Measurements from ENCODE around the gene NAALADL2.

NAALADL2 gene

GRCh38 chr3:174960898-174961297, 101.8 kb downstream of the NAALADL2 start:
- TF ChIP-seq, protein P1, sequence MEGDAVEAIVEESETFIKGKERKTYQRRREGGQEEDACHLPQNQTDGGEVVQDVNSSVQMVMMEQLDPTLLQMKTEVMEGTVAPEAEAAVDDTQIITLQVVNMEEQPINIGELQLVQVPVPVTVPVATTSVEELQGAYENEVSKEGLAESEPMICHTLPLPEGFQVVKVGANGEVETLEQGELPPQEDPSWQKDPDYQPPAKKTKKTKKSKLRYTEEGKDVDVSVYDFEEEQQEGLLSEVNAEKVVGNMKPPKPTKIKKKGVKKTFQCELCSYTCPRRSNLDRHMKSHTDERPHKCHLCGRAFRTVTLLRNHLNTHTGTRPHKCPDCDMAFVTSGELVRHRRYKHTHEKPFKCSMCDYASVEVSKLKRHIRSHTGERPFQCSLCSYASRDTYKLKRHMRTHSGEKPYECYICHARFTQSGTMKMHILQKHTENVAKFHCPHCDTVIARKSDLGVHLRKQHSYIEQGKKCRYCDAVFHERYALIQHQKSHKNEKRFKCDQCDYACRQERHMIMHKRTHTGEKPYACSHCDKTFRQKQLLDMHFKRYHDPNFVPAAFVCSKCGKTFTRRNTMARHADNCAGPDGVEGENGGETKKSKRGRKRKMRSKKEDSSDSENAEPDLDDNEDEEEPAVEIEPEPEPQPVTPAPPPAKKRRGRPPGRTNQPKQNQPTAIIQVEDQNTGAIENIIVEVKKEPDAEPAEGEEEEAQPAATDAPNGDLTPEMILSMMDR (IDR thresholded peaks at IDR 0.05; ENCODE audit: low read depth, low read length): no peak
- no peak for DNase-seq (ENCODE audit: extremely low read depth, low read depth)

GRCh38 chr3:174973465-174973864, 114.3 kb downstream of the NAALADL2 start:
- TF ChIP-seq, protein P1 (IDR thresholded peaks at IDR 0.05; ENCODE audit: low read depth, low read length): no peak
- no peak for DNase-seq (ENCODE audit: extremely low read depth, low read depth)

- TF ChIP-seq, protein P1 (IDR thresholded peaks at IDR 0.05; ENCODE audit: low read depth, low read length): peak; percentile 2; the same call in 1 of the 2 replicates
- no peak for DNase-seq (ENCODE audit: extremely low read depth, low read depth)
These were observed 127.6 kb downstream of the NAALADL2 start for GRCh38 chr3:174986685-174987084.

DNA sequence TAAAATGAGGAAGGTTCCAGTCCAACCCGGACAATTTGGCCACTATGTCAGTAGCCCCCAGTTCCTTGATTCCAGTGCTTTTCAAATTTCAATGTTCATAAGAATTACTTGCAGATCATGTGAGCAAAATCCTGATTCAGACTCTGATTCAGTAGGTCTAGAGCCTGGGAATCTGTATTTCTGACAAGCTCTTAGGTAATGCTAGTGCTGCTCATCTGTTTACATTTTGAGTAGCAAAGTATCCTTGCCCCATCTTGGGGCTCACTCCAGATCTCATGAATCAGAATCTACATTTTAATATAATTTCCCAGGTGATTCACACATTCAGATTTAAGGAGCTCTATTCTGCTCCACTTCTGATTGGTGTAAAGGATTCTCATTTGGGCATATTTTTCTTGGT, 142.0 kb downstream of the NAALADL2 start:
- DNase-seq (ENCODE audit: extremely low read depth, low read depth): no peak
- TF ChIP-seq, protein P1 (IDR thresholded peaks at IDR 0.05; ENCODE audit: low read depth, low read length): no peak

GRCh38 chr3:175002732-175003143, 143.6 kb downstream of the NAALADL2 start:
- TF ChIP-seq, protein P1 (IDR thresholded peaks at IDR 0.05; ENCODE audit: low read depth, low read length): no peak
- DNase-seq (ENCODE audit: extremely low read depth, low read depth): peak; percentile 96

DNA sequence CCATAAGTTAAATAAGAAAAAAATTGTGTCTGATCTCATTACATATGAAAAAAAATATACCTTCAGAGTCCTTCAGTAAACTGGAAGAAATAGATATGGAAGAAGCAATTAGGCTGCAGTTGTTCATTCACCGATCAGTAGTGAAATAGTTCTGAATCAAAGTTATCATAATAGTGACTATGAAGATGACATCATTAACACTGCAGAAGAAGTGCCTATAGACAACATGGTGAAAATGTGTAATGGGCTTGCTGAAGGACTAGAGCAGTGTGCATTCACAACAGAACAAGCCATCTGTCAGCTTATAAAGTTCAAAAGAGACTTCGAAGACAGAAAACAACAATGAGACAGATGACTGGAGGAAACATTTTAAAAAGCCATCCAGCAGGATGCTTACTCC, 144.5 kb downstream of the NAALADL2 start:
- DNase-seq (ENCODE audit: extremely low read depth, low read depth): no peak
- TF ChIP-seq, protein P1 (IDR thresholded peaks at IDR 0.05; ENCODE audit: low read depth, low read length): no peak

GRCh38 chr3:175005193-175005592, 146.1 kb downstream of the NAALADL2 start:
- no peak for DNase-seq (ENCODE audit: extremely low read depth, low read depth)
- TF ChIP-seq, protein P1 (IDR thresholded peaks at IDR 0.05; ENCODE audit: low read depth, low read length): no peak
